ENCODE data around the gene NEK1.

Gene NEK1

DNA sequence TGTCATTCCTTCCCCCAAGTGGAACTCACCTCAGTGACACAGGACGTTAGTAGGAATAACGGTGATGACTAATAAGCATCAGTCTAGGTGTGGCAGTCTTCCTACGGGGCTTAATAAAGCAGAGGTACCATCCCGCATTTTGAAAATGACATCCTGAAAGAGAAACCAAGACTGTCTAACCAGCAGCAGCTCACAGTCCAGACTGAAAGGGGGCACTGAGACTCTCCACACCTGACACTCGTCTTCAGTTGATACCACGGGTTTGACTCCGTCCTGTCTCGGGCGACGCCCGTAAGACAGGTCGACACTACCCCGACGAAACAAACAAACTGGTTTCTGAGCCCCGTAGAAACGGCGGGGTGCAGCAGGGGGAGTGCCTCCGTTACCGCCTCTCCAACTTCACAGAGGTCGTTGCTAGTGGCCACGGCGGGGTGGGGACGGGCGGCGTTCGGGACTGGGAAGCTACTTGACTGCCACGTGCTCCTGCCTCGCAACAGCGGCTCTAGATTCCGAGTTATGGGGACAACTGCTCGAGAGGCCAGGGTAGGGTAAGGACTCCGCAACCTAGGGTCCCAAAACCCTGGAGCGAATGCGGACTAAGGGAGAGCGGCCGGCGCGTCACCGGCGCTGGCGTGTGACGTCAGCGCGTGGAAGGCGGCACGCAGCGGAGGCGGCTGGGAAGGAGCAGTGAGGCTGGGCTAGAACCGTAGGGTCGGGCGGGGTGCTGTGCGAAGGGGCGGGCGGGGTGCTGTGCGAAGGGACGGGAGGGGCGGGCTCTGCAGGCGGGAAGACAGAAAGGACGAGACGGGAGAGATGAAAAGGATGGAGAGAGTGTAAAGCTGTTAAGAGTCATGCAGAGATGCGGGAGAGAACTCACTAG lies at the start of gene NEK1:
NEK1 (minus strand) TSS at position 593 of the 880 bp plus-strand sequence. CDS start 9,953 bp downstream, outside the sequence.
- DNase-seq (ENCODE audit: low read depth), result peak; percentile 82

- DNase-seq (ENCODE audit: low read depth), result no peak
Measured at GRCh38 chr4:169661761-169662160, 49.4 kb upstream of the NEK1 start.

DNA sequence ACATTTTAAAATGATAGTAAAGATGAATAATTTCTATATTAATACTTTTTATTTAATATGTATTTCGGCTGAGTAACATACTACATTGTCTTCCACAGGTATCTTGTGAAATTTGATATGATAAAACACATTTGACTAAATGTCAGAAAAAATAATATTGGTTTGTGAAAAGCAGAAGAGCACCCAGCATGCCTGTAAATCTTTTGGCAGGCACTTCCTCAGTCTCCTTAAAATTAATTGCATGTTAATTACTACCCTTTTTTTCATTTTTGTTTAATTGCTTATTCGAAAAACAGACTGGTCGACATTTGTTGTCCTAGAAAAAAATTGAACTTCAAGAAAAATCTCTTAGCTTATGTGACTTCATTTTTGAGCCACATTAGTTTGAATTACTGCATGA lies 48.5 kb upstream of the NEK1 start:
- DNase-seq (ENCODE audit: low read depth), result no peak

GRCh38 chr4:169659716-169660670 lies 47.6 kb upstream of the NEK1 start:
- peak; percentile 99 for DNase-seq (ENCODE audit: low read depth)

- no peak for DNase-seq (ENCODE audit: low read depth)
Measured at GRCh38 chr4:169658975-169659715, 46.8 kb upstream of the NEK1 start.

GRCh38 chr4:169658196-169658595 lies 45.8 kb upstream of the NEK1 start:
- DNase-seq (ENCODE audit: low read depth), result no peak

DNA sequence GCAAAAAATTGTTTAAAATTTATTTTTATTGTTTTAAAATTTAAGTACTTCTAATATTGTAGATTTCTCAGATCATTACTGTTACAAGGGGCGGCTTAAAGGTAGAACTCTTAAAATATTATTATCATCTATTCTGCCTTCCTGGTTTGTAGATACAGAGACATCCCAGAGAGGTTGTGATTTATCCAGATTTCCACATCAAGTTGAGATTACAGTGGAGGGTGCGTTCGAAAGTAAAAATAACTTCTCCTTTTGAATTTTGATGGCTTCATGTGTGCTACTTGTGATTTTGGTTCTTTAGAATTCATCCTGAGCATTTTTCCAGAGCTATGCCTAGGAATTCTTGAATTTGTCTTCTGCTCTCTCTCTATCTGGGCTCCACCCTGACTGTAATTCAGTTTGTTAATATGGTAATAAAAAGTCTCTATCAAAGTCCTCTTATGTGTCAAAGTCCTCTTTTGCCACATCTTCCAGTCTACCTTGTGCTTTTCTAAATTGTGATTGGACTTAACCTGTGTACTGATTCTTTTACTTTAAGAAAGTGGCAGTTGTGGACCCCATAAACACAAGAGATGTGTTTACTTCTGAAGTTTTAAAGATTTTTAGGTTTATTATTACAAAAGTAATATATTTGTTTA lies 45.2 kb upstream of the NEK1 start:
- DNase-seq (ENCODE audit: low read depth), result no peak

DNA sequence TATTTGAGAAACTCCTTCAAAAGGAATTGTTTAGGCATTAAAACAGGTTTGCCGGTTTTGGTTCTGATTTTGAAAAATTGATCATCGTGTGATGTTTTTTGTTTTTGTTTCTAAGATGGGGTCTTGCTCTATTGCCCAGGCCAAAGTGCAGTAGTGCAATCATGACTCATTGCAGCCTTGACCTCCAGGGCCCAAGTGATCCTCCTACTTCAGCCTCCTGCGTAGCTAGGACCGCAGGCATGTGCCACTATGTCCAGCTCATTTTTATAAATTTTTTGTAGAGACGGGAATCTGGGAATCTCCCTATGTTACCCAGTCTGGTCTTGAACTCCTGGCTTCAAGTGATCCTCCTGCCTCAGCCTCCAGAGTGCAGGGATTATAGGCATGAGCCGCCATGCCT lies 43.0 kb upstream of the NEK1 start:
- no peak for DNase-seq (ENCODE audit: low read depth)

- no peak for DNase-seq (ENCODE audit: low read depth)
Measured at GRCh38 chr4:169652535-169652934, 40.2 kb upstream of the NEK1 start.

DNA sequence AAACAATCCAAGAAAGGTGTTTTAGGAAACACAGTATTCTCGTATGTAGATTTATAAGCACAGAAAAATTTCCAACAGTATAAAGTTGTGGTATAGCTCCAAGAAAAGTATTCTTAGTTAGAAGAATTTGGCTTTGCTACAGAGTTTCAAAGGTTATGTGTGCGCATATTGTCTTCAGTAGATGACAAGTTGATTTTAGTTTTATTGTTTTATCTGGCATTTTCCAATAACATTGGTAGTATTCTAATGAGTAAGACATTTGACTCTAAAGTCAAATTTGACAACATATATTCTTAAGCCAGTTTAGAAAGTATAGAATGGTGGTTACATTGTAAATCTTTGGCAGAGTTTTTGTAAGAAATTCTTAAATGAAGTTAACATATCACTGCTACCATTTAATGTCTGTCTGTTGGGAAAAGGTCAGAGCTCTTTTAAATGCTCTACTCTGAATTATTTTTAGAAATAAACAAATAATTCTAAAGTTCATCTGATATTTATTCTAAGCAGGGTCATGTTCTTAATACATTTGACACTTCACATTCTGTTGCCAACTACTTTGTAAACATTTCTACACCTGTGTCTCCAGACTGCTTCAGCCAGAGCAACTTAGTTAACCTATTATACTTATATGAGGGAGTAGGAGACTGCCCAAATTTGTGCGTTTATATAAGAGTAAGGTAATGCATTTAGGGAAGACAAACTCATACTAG lies 38.0 kb upstream of the NEK1 start:
- no peak for DNase-seq (ENCODE audit: low read depth)

- peak; percentile 12 for DNase-seq (ENCODE audit: low read depth)
Measured at GRCh38 chr4:169649545-169650226, 37.3 kb upstream of the NEK1 start.

- peak; percentile 1 for DNase-seq (ENCODE audit: low read depth)
Measured at GRCh38 chr4:169645627-169646026, 33.2 kb upstream of the NEK1 start.

DNA sequence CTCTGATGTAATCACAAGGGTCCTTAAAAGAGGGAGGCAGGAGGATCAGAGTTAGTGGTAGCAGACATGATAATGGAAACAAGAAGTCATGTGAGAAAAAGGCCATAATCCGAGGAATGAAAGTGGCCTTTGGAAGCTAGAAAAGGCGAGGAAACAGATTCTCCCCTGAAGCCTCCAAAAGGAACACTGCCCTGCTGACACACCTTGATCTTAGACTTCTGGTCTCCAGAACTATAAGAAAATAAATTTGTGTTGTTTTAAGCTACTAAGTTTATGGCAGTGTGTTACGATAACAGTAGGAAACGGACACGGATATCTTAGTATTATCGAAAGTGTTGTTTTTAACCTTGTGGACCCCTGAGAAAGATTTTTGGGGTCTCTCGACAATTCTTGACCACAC lies 32.4 kb upstream of the NEK1 start:
- no peak for DNase-seq (ENCODE audit: low read depth)

- DNase-seq (ENCODE audit: low read depth), result peak; percentile 47
Measured at GRCh38 chr4:169640261-169640870, 28.0 kb upstream of the NEK1 start.

- DNase-seq (ENCODE audit: low read depth), result no peak
Measured at GRCh38 chr4:169634975-169635374, 22.6 kb upstream of the NEK1 start.

DNA sequence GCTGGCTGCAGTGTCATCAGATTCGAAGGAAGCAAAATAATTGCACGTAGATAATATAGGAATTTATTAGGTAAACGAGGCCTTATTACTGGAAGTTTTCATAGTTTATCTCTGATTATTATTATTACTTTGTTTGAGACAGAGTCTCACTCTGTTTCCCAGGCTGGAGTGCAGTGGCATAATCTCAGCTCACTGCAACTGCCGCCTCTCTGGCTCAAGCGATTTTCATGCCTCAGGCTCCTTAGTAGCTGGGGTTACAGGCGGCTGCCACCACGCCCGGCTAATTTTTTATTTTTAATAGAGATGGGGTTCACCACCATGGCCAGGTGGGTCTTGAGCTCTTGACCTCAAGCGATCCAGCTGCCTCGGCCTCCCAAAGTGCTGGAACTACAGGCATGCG lies 20.5 kb upstream of the NEK1 start:
- DNase-seq (ENCODE audit: low read depth), result no peak

DNA sequence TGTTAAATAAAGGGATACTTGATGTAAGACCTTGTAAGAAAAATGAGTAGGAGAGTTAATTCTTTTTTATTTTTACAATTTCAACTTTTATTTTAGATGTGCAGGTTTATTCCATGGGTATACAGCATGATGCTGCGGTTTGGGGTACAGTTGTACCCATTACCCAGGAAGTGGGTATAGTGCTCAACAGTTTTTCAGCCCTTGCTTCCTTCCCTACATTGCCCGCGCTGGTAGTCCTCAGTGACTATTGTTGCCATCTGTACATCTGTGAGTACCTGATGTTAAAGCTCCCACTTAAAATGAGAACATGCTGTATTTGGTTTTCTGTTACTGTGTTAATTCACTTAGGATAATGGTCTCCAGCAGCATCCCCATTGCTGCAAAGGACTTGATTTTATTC lies 17.7 kb upstream of the NEK1 start:
- no peak for DNase-seq (ENCODE audit: low read depth)

DNA sequence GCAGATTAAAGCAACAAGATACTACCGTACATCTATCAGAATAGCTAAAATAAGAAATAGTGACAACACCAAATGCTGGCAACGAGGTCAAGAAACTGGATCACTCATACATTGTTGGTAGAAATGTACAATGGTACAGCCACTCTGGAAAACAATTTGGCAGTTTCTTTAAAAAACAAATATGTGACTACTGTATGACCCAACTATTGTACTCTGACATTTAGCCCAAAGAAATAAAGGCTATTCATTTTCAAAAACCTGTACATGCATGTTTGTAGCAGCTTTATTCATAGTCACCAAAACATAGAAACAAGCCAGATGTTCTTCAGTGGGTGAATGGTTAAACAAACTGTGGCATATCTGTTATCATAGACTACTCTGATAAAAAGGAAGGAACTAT lies 16.2 kb upstream of the NEK1 start:
- DNase-seq (ENCODE audit: low read depth), result no peak

- no peak for DNase-seq (ENCODE audit: low read depth)
Measured at GRCh38 chr4:169627307-169627706, 14.9 kb upstream of the NEK1 start.
